Measurements from ENCODE around the gene XPNPEP3.
"Not testable (repeated sequence)": the region's sequence is repeated elsewhere in the genome, so short reads cannot be mapped to it uniquely, and the experiment has no call there.

XPNPEP3 gene

DNA sequence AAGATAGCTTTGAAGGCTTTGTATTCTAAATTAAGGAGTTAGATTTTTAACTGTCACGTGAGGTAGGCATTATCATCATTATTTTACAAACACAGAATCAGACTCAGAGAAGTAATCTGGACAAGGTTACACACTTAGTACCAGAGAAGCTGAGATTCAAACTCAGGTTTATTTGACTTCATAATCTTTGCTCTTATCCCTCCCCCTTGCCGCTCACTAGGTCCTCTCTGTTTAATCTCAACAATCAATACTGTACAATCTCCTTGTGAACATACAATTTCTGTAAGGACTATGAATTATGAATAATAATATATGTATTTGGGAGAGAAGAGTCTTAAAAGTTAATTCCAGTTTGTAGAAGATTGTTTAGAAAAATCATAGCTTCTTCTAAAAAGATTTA lies 10.2 kb downstream of the XPNPEP3 start:
- no peaks in the 10 kb centered on the region for H3K9me3 ChIP-seq (ENCODE audit: severe bottlenecking)
- no peak for DNase-seq
- H3K27me3 ChIP-seq (ENCODE audit: insufficient read depth, low read depth, severe bottlenecking), result no peaks in the 10 kb centered on the region
- H3K27ac ChIP-seq, result peak overlapping the region; percentile 13; the same call in 1 of the 2 replicates
- TF ChIP-seq, protein P1, sequence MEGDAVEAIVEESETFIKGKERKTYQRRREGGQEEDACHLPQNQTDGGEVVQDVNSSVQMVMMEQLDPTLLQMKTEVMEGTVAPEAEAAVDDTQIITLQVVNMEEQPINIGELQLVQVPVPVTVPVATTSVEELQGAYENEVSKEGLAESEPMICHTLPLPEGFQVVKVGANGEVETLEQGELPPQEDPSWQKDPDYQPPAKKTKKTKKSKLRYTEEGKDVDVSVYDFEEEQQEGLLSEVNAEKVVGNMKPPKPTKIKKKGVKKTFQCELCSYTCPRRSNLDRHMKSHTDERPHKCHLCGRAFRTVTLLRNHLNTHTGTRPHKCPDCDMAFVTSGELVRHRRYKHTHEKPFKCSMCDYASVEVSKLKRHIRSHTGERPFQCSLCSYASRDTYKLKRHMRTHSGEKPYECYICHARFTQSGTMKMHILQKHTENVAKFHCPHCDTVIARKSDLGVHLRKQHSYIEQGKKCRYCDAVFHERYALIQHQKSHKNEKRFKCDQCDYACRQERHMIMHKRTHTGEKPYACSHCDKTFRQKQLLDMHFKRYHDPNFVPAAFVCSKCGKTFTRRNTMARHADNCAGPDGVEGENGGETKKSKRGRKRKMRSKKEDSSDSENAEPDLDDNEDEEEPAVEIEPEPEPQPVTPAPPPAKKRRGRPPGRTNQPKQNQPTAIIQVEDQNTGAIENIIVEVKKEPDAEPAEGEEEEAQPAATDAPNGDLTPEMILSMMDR (IDR thresholded peaks at IDR 0.05; ENCODE audit: low read depth, low read length), result no peak
- no peak overlapping the region for H3K4me3 ChIP-seq (ENCODE audit: low read depth, low read length)
- no peaks in the 10 kb centered on the region for H3K36me3 ChIP-seq

DNA sequence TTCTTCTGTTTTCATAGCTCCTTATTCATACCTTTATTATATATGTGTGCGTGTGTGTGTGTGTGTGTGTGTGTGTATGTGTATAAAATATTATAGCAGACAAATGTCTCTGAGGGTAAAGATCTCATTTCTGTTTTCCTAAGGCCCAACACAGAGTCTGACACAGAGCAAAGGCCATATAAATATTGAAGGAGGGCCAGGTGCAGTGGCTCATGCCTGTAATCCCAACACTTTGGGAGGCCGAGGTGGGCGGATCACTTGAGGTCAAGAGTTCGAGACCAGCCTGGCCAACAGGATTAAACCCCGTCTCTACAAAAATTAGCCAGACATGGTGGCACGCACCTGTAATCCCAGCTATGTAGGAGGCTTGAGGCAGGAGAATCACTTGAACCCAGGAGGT lies 11.4 kb downstream of the XPNPEP3 start:
- not testable (repeated sequence) for H3K4me3 ChIP-seq (ENCODE audit: low read depth, low read length); H3K9me3 ChIP-seq (ENCODE audit: severe bottlenecking); DNase-seq; H3K27ac ChIP-seq; H3K27me3 ChIP-seq (ENCODE audit: insufficient read depth, low read depth, severe bottlenecking); H3K36me3 ChIP-seq

DNA sequence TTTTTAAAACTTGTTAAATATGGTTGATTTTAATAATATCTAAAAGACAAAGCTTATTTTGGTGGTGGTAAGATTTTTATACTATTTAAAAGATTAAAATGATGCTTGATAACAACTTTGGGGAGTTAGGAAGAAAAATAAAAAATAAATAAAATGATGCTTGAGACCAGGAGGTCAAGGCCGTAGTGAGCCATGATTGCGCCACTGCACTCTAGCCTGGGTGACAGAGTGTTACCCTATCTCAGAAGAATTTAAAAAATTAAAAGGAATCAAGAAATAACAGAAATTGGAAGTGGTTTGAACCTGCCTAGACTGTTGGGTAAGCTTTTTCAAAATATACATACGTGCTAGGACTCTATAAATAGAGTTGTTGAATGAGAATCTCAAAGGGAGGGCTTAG lies 17.1 kb downstream of the XPNPEP3 start:
- TF ChIP-seq, protein P1 (IDR thresholded peaks at IDR 0.05; ENCODE audit: low read depth, low read length), result no peak
- Histone ChIP-seq H3K27me3 (ENCODE audit: insufficient read depth, low read depth, severe bottlenecking) (no peaks in the 10 kb centered on the region), H3K27ac (no peak overlapping the region), H3K4me3 (ENCODE audit: low read depth, low read length) (no peak overlapping the region), H3K36me3 (no peaks in the 10 kb centered on the region; the same call in 1 of the 2 replicates), H3K9me3 (ENCODE audit: severe bottlenecking) (no peaks in the 10 kb centered on the region)
- no peak for DNase-seq

DNA sequence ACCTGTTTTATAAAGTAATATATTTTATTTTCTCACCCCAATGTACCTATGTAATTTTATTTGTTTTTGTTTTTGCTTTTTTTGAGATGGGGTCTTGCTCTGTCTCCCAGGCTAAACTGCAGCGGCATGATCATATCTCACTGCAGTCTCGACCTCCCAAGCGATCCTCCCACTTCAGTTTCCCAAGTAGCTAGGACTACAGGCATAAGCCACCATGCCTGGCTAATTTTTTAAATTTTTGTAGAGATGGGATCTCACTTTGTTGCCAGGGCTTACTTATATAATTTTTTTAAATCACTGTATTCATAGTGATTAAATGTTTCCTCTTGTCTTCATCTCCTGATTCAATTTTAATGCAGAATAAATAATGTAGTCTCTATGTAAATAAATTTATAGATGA lies 18.2 kb downstream of the XPNPEP3 start:
- no peak for DNase-seq
- Histone ChIP-seq H3K27ac (no peak overlapping the region), H3K4me3 (ENCODE audit: low read depth, low read length) (no peak overlapping the region), H3K9me3 (ENCODE audit: severe bottlenecking) (no peaks in the 10 kb centered on the region), H3K27me3 (ENCODE audit: insufficient read depth, low read depth, severe bottlenecking) (no peaks in the 10 kb centered on the region), H3K36me3 (no peaks in the 10 kb centered on the region; the same call in 1 of the 2 replicates)
- TF ChIP-seq, protein P1 (IDR thresholded peaks at IDR 0.05; ENCODE audit: low read depth, low read length), result no peak

DNA sequence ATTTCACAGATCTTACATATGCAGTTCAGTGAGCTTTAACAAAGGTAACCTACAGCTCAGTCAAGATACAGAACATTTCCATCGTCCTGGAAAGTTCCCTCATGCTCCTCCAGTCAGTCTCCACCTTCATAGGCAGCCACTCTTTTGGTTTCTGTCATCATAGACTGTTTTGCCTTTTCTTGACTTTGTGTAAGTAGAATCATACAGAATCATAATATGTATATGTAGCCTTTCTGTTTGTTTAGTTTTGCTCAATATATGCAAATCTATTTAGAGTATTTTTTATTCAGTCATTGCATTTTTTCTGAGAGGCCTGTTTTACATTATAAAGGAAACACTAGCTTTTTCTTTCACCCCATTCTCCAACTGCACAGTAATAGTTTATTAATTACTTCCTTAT lies 20.0 kb downstream of the XPNPEP3 start:
- Histone ChIP-seq H3K36me3 (peaks cover 4% of the 10 kb centered on the region), H3K9me3 (ENCODE audit: severe bottlenecking) (no peaks in the 10 kb centered on the region), H3K4me3 (ENCODE audit: low read depth, low read length) (no peak overlapping the region), H3K27me3 (ENCODE audit: insufficient read depth, low read depth, severe bottlenecking) (no peaks in the 10 kb centered on the region), H3K27ac (no peak overlapping the region)
- DNase-seq, result no peak
- TF ChIP-seq, protein P1 (IDR thresholded peaks at IDR 0.05; ENCODE audit: low read depth, low read length), result no peak

DNA sequence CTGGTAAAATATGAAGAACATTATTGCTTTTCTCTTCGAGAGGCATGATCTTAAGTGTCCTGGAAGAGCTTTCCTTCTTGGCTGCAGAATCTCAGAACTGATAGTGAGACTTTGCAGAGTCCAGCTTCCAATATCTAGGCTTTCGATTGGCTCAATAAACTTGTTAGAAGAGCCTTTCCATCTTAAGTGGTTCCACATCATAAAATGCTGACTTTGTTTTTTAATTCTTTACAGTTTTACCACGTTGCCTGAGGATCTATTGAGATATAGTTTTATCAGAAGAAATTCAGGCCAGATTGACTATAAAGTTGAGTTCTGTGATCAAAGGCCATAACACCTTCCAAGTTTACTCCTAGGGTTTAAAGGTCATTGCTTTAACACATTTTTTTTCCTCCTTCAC lies 20.5 kb downstream of the XPNPEP3 start:
- Histone ChIP-seq H3K27ac (no peak overlapping the region), H3K4me3 (ENCODE audit: low read depth, low read length) (no peak overlapping the region), H3K36me3 (peaks cover 5% of the 10 kb centered on the region), H3K9me3 (ENCODE audit: severe bottlenecking) (no peaks in the 10 kb centered on the region), H3K27me3 (ENCODE audit: insufficient read depth, low read depth, severe bottlenecking) (no peaks in the 10 kb centered on the region)
- TF ChIP-seq, protein P1 (IDR thresholded peaks at IDR 0.05; ENCODE audit: low read depth, low read length), result no peak
- no peak for DNase-seq

Data from WERI-Rb-1 (cell line).